Osteoblast (primary cell): ENCODE measurements around the gene CACNA1F. TPM values are rescaled to one million over a fixed set of nuclear protein-coding genes. Genes with fewer than 3 reads are reported as not detected.

Source experiments
- DNase-seq: peaks from one replicate; pipeline ENCODE4 v3.0.0; 2011; ENCODE audit warnings: low spot score, mixed read lengths; ENCODE audit not compliant: insufficient read length; ENCODE audit errors: missing footprints
- H2AFZ ChIP-seq: 2 replicates; pipeline ENCODE4 v1.6.0; 2011; ENCODE audit warnings: mild to moderate bottlenecking, low read length
- H3K27ac ChIP-seq: 2 replicates; pipeline ENCODE4 v1.5.1; 2011; ENCODE audit warnings: mild to moderate bottlenecking, low read depth, low read length, moderate library complexity
- H3K27me3 ChIP-seq: 2 replicates; pipeline ENCODE4 v1.6.0; 2012; ENCODE audit warnings: mild to moderate bottlenecking, control low read depth, inconsistent platforms, low read length, moderate library complexity; ENCODE audit not compliant: insufficient read depth
- H3K36me3 ChIP-seq: 2 replicates; pipeline ENCODE4 v1.5.1; 2011; ENCODE audit warnings: mild to moderate bottlenecking, low read length, control low read depth, moderate library complexity; ENCODE audit not compliant: insufficient read depth
- H3K4me1 ChIP-seq: 2 replicates; pipeline ENCODE4 v1.5.1; 2011; ENCODE audit warnings: mild to moderate bottlenecking, low read length, control low read depth, moderate library complexity; ENCODE audit not compliant: insufficient read depth
- H3K4me2 ChIP-seq: 2 replicates; pipeline ENCODE4 v1.6.0; 2011; ENCODE audit warnings: mild to moderate bottlenecking, low read length; ENCODE audit not compliant: insufficient read depth
- H3K4me3 ChIP-seq: fragments of 200-600 bp; sonication (generic); 3 replicates; pipeline ENCODE4 v1.5.1; 2012; ENCODE audit warnings: mild to moderate bottlenecking, low read length, inconsistent platforms; ENCODE audit not compliant: insufficient read depth
- H3K79me2 ChIP-seq: 2 replicates; pipeline ENCODE4 v1.6.0; 2012; ENCODE audit warnings: mild to moderate bottlenecking, low read length, control low read depth, inconsistent platforms; ENCODE audit not compliant: insufficient read depth
- H3K9me3 ChIP-seq: 2 replicates; pipeline ENCODE4 v1.5.1; 2011; ENCODE audit warnings: low read depth, low read length, control low read depth
- H4K20me1 ChIP-seq: 2 replicates; pipeline ENCODE4 v1.6.0; 2012; ENCODE audit warnings: mild to moderate bottlenecking, low read length, control low read depth; ENCODE audit not compliant: insufficient read depth
- CTCF ChIP-seq: IDR thresholded peaks from 2 replicates; pipeline ENCODE4 v1.5.1; 2011; ENCODE audit warnings: mild to moderate bottlenecking, low read depth, low read length, moderate library complexity; ENCODE audit errors: extremely low read depth
- total RNA-seq: library from RNA; depleted of rRNA; stranded (reverse); fragments of >200 nt; gene quantifications from 2 replicates; pipeline ENCODE4 v1.2.3, GENCODE V29; 2012

CACNA1F gene
- total RNA-seq, 1 donor = not detected

- no peak for DNase-seq
- Histone ChIP-seq H3K4me1 (no peaks in the 10 kb centered on the region), H2AFZ (no peak overlapping the region), H4K20me1 (no peaks in the 10 kb centered on the region), H3K27me3 (no peaks in the 10 kb centered on the region), H3K4me3 (no peak overlapping the region), H3K79me2 (no peaks in the 10 kb centered on the region), H3K4me2 (no peak overlapping the region), H3K9me3 (no peaks in the 10 kb centered on the region), H3K27ac (no peak overlapping the region), H3K36me3 (no peaks in the 10 kb centered on the region)
- TF ChIP-seq CTCF = no peak
Measured at GRCh38 chrX:49210406-49210805, 22.7 kb downstream of the CACNA1F start.

GRCh38 chrX:49209434-49210251, 23.5 kb downstream of the CACNA1F start:
- no peak overlapping the region for H3K4me3 ChIP-seq
- no peak for DNase-seq
- no peak overlapping the region for H3K4me2 ChIP-seq
- no peak overlapping the region for H3K27ac ChIP-seq
- no peaks in the 10 kb centered on the region for H3K4me1 ChIP-seq
- no peak for TF ChIP-seq CTCF
- H3K79me2 ChIP-seq = no peaks in the 10 kb centered on the region
- no peaks in the 10 kb centered on the region for H3K36me3 ChIP-seq
- H3K27me3 ChIP-seq = no peaks in the 10 kb centered on the region
- no peaks in the 10 kb centered on the region for H3K9me3 ChIP-seq
- H2AFZ ChIP-seq = no peak overlapping the region
- no peaks in the 10 kb centered on the region for H4K20me1 ChIP-seq

- Histone ChIP-seq H3K79me2 (no peaks in the 10 kb centered on the region), H3K27ac (no peak overlapping the region), H3K4me2 (no peak overlapping the region), H3K27me3 (no peaks in the 10 kb centered on the region), H3K9me3 (no peaks in the 10 kb centered on the region), H3K4me1 (no peaks in the 10 kb centered on the region), H3K36me3 (no peaks in the 10 kb centered on the region), H2AFZ (no peak overlapping the region), H4K20me1 (no peaks in the 10 kb centered on the region), H3K4me3 (no peak overlapping the region)
- no peak for TF ChIP-seq CTCF
- peak; percentile 25 for DNase-seq
Measured at GRCh38 chrX:49208399-49208798, 24.7 kb downstream of the CACNA1F start.

- H3K4me2 ChIP-seq = no peak overlapping the region
- DNase-seq = no peak
- no peaks in the 10 kb centered on the region for H3K4me1 ChIP-seq
- H2AFZ ChIP-seq = no peak overlapping the region
- H3K9me3 ChIP-seq = no peaks in the 10 kb centered on the region
- H3K27me3 ChIP-seq = no peaks in the 10 kb centered on the region
- H3K27ac ChIP-seq = no peak overlapping the region
- H4K20me1 ChIP-seq = no peaks in the 10 kb centered on the region
- TF ChIP-seq CTCF = no peak
- H3K79me2 ChIP-seq = no peaks in the 10 kb centered on the region
- no peaks in the 10 kb centered on the region for H3K36me3 ChIP-seq
- H3K4me3 ChIP-seq = no peak overlapping the region
Measured at GRCh38 chrX:49206543-49206942, 26.6 kb downstream of the CACNA1F start.
